ENCODE results near the gene CD8A. TPM values are rescaled to one million over a fixed set of nuclear protein-coding genes. Genes with fewer than 3 reads are reported as not detected.

CD8A gene
- total RNA-seq, 1 donor from 2014 or later: 1.5 TPM

DNA sequence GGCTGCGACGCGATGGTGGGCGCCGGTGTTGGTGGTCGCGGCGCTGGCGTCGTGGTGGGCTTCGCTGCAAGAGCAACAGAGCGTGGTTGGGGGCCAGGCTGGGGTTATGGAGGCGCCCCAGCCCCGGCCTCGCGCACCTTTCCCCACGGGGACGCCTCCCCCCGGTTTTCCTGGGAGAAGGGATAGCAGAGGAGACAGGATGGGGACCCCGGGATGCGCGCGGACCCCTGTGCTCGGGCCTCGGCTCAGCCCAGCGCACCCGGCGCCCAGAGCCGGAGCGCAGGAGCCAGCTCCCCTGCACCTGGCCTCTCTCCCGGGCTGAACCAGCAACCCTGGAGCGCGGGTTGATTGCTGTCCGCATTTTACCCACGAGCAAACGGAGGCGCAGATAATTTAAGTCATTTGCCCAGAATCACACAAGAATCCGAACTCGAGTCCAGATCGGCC, 1.0 kb downstream of the CD8A start:
- H3K4me3 ChIP-seq (ENCODE audit: low read depth, low read length): no peak overlapping the region
- TF ChIP-seq CTCF (IDR thresholded peaks at IDR 0.05; ENCODE audit: insufficient read depth, low read length, poor library complexity, severe bottlenecking): no peak
- no peaks in the 10 kb centered on the region for H3K36me3 ChIP-seq (ENCODE audit: control insufficient read depth, insufficient read depth, low read length)
- H3K27me3 ChIP-seq (ENCODE audit: control insufficient read depth, insufficient read depth, low read length): peaks cover 48% of the 10 kb centered on the region
- DNase-seq (ENCODE audit: low read depth): no peak

DNA sequence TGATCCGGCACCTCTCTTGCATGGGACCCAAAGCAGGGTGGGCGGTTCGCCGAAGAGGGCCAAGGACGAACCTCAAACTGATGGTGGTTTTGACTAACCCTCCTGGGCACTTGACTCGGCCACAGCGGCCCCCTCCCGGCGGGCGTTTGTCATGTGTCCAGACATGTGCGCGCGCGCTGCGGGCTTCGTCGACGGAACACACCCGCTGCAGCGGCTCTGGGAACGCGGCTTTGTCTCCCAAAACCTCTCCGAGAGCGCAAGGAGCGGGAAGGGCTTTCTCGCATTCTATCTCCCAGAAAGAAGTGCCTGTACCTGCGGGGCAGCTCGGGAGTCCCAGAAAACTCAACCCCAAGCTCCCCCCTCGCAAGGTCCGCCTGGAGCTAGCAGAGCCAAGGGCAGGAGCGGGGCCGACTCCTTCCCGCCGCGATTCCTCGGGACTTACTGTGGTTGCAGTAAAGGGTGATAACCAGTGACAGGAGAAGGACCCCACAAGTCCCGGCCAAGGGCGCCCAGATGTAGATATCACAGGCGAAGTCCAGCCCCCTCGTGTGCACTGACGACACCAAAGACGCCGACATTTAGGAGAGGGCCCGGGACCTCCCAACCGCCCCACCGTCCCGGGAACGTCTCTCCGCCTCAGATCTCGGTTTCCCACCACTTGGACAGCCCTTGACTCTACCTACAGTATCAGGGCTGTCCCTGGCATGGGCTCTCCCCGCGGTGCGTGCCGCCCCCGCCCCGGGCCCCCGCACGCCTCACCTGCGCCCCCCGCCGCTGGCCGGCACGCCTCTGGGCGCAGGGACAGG, 1.6 kb downstream of the CD8A start:
- TF ChIP-seq CTCF (IDR thresholded peaks at IDR 0.05; ENCODE audit: insufficient read depth, low read length, poor library complexity, severe bottlenecking): no peak
- Histone ChIP-seq H3K36me3 (ENCODE audit: control insufficient read depth, insufficient read depth, low read length) (no peaks in the 10 kb centered on the region), H3K27me3 (ENCODE audit: control insufficient read depth, insufficient read depth, low read length) (peaks cover 48% of the 10 kb centered on the region), H3K4me3 (ENCODE audit: low read depth, low read length) (no peak overlapping the region)
- DNase-seq (ENCODE audit: low read depth): no peak

DNA sequence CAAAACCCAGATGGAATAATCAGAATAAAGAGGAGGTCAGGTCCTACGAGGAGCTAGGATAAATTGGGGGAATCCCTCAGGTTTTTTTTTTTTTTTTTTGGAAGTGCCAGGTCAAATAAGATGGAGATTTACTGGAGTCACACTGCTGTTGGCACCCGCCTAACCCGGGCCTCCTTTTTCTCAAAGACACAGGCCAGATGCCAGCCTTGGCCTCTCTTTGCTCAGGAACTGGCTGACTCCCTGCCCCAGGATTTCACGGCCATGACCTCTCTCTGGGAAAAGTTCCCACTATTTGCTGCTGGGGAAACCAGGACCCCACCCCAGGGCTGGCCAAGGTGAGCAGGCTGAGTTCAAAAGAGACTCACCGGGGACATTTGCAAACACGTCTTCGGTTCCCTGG, 2.5 kb downstream of the CD8A start:
- Histone ChIP-seq H3K36me3 (ENCODE audit: control insufficient read depth, insufficient read depth, low read length) (no peaks in the 10 kb centered on the region), H3K27me3 (ENCODE audit: control insufficient read depth, insufficient read depth, low read length) (peaks cover 42% of the 10 kb centered on the region), H3K4me3 (ENCODE audit: low read depth, low read length) (no peak overlapping the region)
- no peak for DNase-seq (ENCODE audit: low read depth)
- TF ChIP-seq CTCF (IDR thresholded peaks at IDR 0.05; ENCODE audit: insufficient read depth, low read length, poor library complexity, severe bottlenecking): no peak

DNA sequence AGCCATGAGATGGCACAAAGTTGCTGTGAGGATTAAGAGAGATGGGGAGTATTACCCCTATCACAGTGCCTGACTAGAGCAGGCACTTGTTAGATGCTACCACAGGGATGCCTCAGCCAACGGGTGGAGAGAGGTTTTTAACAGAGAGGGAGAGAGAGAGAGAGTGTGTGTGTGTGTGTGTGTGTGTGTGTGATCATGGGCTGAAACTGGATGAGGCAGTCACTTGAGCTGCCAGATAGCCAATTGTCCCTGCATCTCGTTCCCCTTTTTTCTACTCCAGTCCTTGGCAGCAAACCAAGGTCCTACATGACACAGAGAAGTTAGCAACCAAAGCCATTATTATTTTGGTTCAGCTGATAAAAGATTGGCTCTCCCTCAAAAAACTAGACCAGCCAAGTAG, 3.0 kb downstream of the CD8A start:
- no peaks in the 10 kb centered on the region for H3K36me3 ChIP-seq (ENCODE audit: control insufficient read depth, insufficient read depth, low read length)
- peaks cover 42% of the 10 kb centered on the region for H3K27me3 ChIP-seq (ENCODE audit: control insufficient read depth, insufficient read depth, low read length)
- TF ChIP-seq CTCF (IDR thresholded peaks at IDR 0.05; ENCODE audit: insufficient read depth, low read length, poor library complexity, severe bottlenecking): no peak
- H3K4me3 ChIP-seq (ENCODE audit: low read depth, low read length): no peak overlapping the region
- DNase-seq (ENCODE audit: low read depth): no peak

GRCh38 chr2:86786001-86786536, 4.6 kb downstream of the CD8A start:
- Histone ChIP-seq H3K27me3 (ENCODE audit: control insufficient read depth, insufficient read depth, low read length) (peaks cover 32% of the 10 kb centered on the region), H3K4me3 (ENCODE audit: low read depth, low read length) (no peak overlapping the region), H3K36me3 (ENCODE audit: control insufficient read depth, insufficient read depth, low read length) (no peaks in the 10 kb centered on the region)
- no peak for TF ChIP-seq CTCF (IDR thresholded peaks at IDR 0.05; ENCODE audit: insufficient read depth, low read length, poor library complexity, severe bottlenecking)
- DNase-seq (ENCODE audit: low read depth): no peak
